MM.1S (cell line): Measurements from ENCODE around the gene MKNK1.

Source experiments
- DNase-seq: peaks from one replicate; pipeline ENCODE4 v3.0.0-alpha.2; 2015
- H2AFZ ChIP-seq: fragments of 300-600 bp; sonication (generic); 2 replicates; pipeline ENCODE4 v1.6.0; 2016; ENCODE audit warnings: antibody characterized with exemption, low read length
- H3F3A ChIP-seq: fragments of 300-600 bp; sonication (generic); 2 replicates; pipeline ENCODE4 v1.6.1; 2016; ENCODE audit warnings: mild to moderate bottlenecking, antibody characterized with exemption, low read length, moderate library complexity, mixed read lengths; ENCODE audit not compliant: insufficient read depth
- H3K27ac ChIP-seq: fragments of 300-600 bp; sonication (generic); 2 replicates; pipeline ENCODE4 v1.5.1; 2016; ENCODE audit warnings: mild to moderate bottlenecking, low read length
- H3K27me3 ChIP-seq: fragments of 300-600 bp; sonication (generic); replicated peaks from 2 replicates; pipeline ENCODE4 v1.6.0; 2016; ENCODE audit warnings: low read length; ENCODE audit not compliant: insufficient read depth
- H3K36me3 ChIP-seq: fragments of 300-600 bp; sonication (generic); replicated peaks from 2 replicates; pipeline ENCODE4 v1.6.1; 2016; ENCODE audit warnings: mild to moderate bottlenecking, low read length, mixed read lengths; ENCODE audit not compliant: insufficient read depth
- H3K4me1 ChIP-seq: fragments of 300-600 bp; sonication (generic); 2 replicates; pipeline ENCODE4 v1.6.1; 2016; ENCODE audit warnings: low read length, mixed read lengths
- H3K4me2 ChIP-seq: fragments of 300-600 bp; sonication (generic); 2 replicates; pipeline ENCODE4 v1.6.0; 2016; ENCODE audit warnings: low read depth, low read length
- H3K4me3 ChIP-seq: fragments of 300-600 bp; sonication (generic); 2 replicates; pipeline ENCODE4 v1.5.1; 2016; ENCODE audit warnings: low read length, mixed read lengths
- H3K79me2 ChIP-seq: fragments of 300-600 bp; sonication (generic); 2 replicates; pipeline ENCODE4 v1.6.1; 2016; ENCODE audit warnings: mixed run types, low read length, mixed read lengths
- H3K9ac ChIP-seq: fragments of 300-600 bp; sonication (generic); 2 replicates; pipeline ENCODE4 v1.6.1; 2016; ENCODE audit warnings: low read length, mixed read lengths
- H3K9me2 ChIP-seq: fragments of 300-600 bp; sonication (generic); replicated peaks from 2 replicates; pipeline ENCODE4 v1.6.1; 2016; ENCODE audit warnings: mild to moderate bottlenecking, low read length, mixed read lengths; ENCODE audit not compliant: insufficient read depth
- H3K9me3 ChIP-seq: fragments of 300-600 bp; sonication (generic); replicated peaks from 2 replicates; pipeline ENCODE4 v1.6.1; 2016; ENCODE audit warnings: mild to moderate bottlenecking, low read length, mixed read lengths; ENCODE audit not compliant: insufficient read depth
- H4K20me1 ChIP-seq: fragments of 300-600 bp; sonication (generic); 2 replicates; pipeline ENCODE4 v1.6.1; 2016; ENCODE audit warnings: mild to moderate bottlenecking, low read length, moderate library complexity, mixed read lengths; ENCODE audit not compliant: insufficient read depth
- CTCF ChIP-seq: fragments of 300-600 bp; sonication (generic); IDR thresholded peaks from 2 replicates; pipeline ENCODE4 v1.5.1; 2016; ENCODE audit warnings: antibody characterized with exemption, low read length, mixed read lengths
- EZH2 ChIP-seq: fragments of 300-600 bp; sonication (generic); optimal IDR thresholded peaks from 2 replicates; pipeline ENCODE3; 2017; ENCODE audit warnings: low read depth, mild to moderate bottlenecking, antibody characterized with exemption, low read length, mixed read lengths
- EZH2phosphoT487 ChIP-seq: fragments of 300-600 bp; sonication (generic); IDR thresholded peaks from 2 replicates; pipeline ENCODE4 v1.6.1; 2018; ENCODE audit warnings: antibody characterized with exemption, low read length

Gene MKNK1

GRCh38 chr1:46601257-46602007, 2.6 kb downstream of the MKNK1 start:
- TF ChIP-seq EZH2phosphoT487 = no peak
- no peak for TF ChIP-seq CTCF
- H3K4me3 ChIP-seq = no peak overlapping the region
- H3K79me2 ChIP-seq = peaks cover 11% of the 10 kb centered on the region; the same call in 1 of the 2 replicates
- H3K36me3 ChIP-seq = no peaks in the 10 kb centered on the region
- H3K9me3 ChIP-seq = no peaks in the 10 kb centered on the region
- H3F3A ChIP-seq = no peaks in the 10 kb centered on the region
- no peaks in the 10 kb centered on the region for H3K9me2 ChIP-seq
- no peak overlapping the region for H3K9ac ChIP-seq
- no peaks in the 10 kb centered on the region for H3K27me3 ChIP-seq
- no peaks in the 10 kb centered on the region for H4K20me1 ChIP-seq
- H3K4me2 ChIP-seq = no peak overlapping the region
- no peak overlapping the region for H3K27ac ChIP-seq
- no peak overlapping the region for H2AFZ ChIP-seq
- DNase-seq = no peak
- 0 out of 2 replicates have a peak, but pooled peaks cover 4% of the 10 kb centered on the region for H3K4me1 ChIP-seq

DNA sequence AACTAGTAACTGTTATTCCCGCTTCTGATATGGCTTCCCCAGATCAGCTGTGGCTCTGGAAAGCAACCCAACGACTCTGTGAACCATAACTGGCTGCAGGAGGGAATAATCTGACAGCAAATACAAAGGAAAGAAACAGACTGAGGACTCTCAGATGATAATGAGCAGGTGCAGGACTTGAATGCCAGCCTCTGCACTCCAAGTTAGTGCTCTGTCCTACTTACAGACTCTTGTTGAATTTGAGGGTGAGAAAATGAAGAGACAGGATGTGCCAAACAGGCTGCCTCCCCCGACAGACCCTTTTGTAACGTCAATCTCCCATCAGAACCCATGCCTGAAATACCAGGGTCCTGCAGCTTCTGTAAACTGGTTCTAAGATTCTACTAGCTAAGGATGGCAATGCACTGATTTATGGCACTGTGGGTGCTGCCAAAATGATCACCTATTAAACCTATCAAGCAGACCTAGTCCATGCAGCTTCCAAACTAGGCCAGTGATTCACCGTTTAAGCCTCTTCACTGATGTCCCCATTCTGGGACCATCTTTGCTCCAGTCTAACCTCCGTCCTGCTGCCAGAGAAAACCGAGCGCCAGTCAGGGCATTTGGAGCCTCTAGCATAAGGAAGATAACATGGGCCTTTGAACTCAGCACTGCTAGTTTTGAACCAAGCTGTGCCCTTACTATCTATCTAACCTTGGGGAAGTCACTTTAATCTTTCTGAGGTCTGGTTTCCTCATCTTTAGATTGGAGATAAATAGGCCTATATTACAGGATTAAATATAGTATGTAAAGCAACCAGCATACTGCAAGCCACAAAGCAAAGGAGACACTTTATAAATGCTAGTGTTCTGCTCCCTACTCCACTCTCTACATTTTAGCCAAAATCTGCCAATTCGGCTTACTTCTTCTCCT, 4.8 kb downstream of the MKNK1 start:
- no peaks in the 10 kb centered on the region for H3K9me3 ChIP-seq
- H3K9me2 ChIP-seq = no peaks in the 10 kb centered on the region
- H4K20me1 ChIP-seq = no peaks in the 10 kb centered on the region
- no peaks in the 10 kb centered on the region for H3F3A ChIP-seq
- DNase-seq = no peak
- H3K9ac ChIP-seq = no peak overlapping the region
- H3K4me1 ChIP-seq = 0 out of 2 replicates have a peak, but pooled peaks cover 4% of the 10 kb centered on the region
- no peak for TF ChIP-seq EZH2
- no peak for TF ChIP-seq EZH2phosphoT487
- no peak for TF ChIP-seq CTCF
- H3K27ac ChIP-seq = no peak overlapping the region
- peaks cover 11% of the 10 kb centered on the region; the same call in 1 of the 2 replicates for H3K79me2 ChIP-seq
- H2AFZ ChIP-seq = no peak overlapping the region
- H3K4me2 ChIP-seq = no peak overlapping the region
- no peak overlapping the region for H3K4me3 ChIP-seq
- H3K27me3 ChIP-seq = no peaks in the 10 kb centered on the region
- no peaks in the 10 kb centered on the region for H3K36me3 ChIP-seq

GRCh38 chr1:46596846-46597245, 7.2 kb downstream of the MKNK1 start:
- H3K27ac ChIP-seq = no peak overlapping the region
- H4K20me1 ChIP-seq = no peaks in the 10 kb centered on the region
- H2AFZ ChIP-seq = no peak overlapping the region
- no peaks in the 10 kb centered on the region for H3K36me3 ChIP-seq
- no peaks in the 10 kb centered on the region for H3K9me3 ChIP-seq
- TF ChIP-seq CTCF (no peak), EZH2phosphoT487 (no peak), EZH2 (no peak)
- no peak overlapping the region for H3K9ac ChIP-seq
- H3K79me2 ChIP-seq = no peaks in the 10 kb centered on the region
- no peak overlapping the region for H3K4me3 ChIP-seq
- no peaks in the 10 kb centered on the region for H3K9me2 ChIP-seq
- H3K4me1 ChIP-seq = peaks cover under 1% of the 10 kb centered on the region; the same call in 1 of the 2 replicates
- no peaks in the 10 kb centered on the region for H3K27me3 ChIP-seq
- DNase-seq = no peak
- H3F3A ChIP-seq = no peaks in the 10 kb centered on the region
- no peak overlapping the region for H3K4me2 ChIP-seq
